GM21717 (cell line): ENCODE data around the gene POLRMT.

Experiments used
- ATAC-seq: cut with Tn5 transposase; IDR thresholded peaks from one replicate; pipeline ENCODE4 v1.9.1; 2021; ENCODE audit warnings: mild to moderate bottlenecking, moderate library complexity; ENCODE audit not compliant: unreplicated experiment

The POLRMT gene

DNA sequence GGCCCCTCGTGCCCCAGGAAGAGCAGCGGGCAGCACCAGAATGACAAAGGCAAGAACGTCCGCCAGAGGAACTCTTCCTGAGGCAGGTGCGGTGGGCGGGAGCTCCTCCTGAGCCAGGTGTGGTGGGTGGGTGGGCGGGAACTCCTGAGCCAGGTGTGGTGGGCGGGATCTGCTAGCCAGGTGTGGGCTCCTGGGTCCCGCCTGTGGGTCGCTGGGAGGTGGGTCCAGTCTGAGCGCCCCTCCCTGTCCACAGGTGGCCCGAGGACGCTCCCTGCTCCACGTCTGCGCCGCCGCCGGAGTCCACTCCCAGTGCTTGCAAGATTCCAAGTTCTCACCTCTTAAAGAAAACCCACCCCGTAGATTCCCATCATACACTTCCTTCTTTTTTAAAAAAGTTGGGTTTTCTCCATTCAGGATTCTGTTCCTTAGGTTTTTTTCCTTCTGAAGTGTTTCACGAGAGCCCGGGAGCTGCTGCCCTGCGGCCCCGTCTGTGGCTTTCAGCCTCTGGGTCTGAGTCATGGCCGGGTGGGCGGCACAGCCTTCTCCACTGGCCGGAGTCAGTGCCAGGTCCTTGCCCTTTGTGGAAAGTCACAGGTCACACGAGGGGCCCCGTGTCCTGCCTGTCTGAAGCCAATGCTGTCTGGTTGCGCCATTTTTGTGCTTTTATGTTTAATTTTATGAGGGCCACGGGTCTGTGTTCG lies 50.7 kb downstream of the POLRMT start:
- no peak for ATAC-seq

DNA sequence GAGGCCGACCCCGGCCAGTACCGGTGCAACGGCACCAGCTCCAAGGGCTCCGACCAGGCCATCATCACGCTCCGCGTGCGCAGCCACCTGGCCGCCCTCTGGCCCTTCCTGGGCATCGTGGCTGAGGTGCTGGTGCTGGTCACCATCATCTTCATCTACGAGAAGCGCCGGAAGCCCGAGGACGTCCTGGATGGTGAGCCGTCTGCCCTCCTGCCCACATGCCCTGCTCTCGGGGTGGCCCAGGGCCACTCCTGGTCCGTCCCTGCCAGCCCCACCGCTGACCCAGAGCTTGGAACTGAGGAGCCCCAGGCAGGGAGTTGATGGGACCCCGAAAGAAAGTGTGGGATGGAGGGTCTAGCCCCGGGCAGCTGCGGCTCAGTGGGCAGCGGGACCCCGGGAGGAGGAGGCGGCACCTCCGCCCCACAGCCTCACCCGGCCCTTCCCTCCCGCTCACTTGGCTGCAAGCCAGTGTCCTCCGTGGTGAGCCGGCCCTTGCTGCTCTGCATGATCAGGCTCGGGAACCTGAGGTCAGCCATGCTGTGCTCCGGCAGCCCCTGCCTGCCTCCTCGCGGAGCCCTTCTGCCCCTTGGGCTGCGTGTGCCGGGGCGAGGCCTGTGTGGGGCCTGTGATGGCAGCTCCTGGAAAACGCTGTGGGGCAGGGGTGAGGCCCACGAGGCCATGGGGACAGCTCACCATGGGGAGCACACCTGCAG lies 51.8 kb downstream of the POLRMT start:
- no peak for ATAC-seq

DNA sequence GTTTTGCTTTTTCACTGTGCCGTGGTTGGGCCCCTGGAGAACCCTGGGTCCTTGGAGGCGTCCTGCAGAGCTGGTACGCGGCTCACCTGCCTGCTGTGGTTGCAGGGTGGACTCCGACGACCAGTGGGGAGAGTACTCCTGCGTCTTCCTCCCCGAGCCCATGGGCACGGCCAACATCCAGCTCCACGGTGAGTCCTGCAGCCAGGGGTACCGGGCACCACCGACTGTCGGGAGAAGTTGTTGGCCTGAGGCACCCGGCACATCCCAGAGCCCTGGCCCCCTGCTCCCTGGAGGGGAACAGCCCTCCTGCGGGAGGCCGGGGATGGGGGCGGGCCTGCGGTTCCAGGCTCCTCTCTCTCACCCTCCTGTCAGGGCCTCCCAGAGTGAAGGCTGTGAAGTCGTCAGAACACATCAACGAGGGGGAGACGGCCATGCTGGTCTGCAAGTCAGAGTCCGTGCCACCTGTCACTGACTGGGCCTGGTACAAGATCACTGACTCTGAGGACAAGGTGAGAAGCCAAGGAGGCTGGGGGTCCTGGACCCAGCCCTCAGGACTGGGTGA lies 53.0 kb downstream of the POLRMT start:
- no peak for ATAC-seq

DNA sequence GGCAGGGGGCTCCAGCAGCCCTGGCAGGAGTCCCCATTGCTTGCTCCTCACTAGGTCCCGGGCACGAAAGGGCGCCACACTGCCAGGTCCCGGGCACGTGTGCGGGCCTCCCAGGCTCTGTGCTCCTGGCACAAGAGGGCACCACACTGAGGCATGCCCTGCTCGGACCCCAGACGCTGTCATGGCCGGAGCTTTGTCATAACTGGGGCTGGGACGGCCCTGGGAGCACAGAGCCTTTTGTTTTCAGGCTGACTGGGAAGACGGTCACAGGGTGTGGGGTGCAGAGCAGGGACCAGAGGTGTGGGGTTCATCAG lies 53.5 kb downstream of the POLRMT start:
- ATAC-seq = no peak

DNA sequence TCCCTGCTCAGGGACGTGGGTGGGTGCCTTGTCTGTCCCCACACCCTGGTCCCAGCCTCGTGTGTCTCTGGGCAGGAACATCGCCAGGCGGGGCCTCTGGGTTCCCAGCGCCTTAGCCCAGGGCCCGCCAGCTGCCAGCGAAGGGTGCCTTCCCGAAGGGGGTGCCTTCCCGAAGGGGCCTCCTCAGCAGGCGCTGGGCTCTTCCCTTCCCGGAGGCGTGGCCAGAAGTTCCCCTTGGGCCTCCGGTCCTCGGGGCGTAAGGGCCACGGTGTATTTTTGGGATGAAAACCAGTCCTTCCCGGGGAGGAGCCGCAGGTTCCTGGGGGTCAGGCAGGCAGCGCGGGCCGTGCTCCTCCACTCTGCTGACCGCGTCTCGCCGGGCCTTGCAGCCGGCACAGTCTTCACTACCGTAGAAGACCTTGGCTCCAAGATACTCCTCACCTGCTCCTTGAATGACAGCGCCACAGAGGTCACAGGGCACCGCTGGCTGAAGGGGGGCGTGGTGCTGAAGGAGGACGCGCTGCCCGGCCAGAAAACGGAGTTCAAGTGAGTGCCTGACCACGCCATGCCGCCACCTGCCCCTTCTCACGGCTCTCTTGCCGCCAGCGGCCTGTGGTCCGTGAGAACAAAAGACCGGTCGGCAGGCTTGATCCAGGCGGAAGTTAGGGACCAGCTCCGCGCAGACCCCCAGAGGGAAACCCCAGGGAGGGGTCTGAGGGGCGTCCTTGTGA lies 54.1 kb downstream of the POLRMT start:
- ATAC-seq = no peak

GRCh38 chr19:577439-578392 lies 55.6 kb downstream of the POLRMT start:
- no peak for ATAC-seq

- ATAC-seq = no peak
Observed at GRCh38 chr19:576768-577438, 56.4 kb downstream of the POLRMT start.

DNA sequence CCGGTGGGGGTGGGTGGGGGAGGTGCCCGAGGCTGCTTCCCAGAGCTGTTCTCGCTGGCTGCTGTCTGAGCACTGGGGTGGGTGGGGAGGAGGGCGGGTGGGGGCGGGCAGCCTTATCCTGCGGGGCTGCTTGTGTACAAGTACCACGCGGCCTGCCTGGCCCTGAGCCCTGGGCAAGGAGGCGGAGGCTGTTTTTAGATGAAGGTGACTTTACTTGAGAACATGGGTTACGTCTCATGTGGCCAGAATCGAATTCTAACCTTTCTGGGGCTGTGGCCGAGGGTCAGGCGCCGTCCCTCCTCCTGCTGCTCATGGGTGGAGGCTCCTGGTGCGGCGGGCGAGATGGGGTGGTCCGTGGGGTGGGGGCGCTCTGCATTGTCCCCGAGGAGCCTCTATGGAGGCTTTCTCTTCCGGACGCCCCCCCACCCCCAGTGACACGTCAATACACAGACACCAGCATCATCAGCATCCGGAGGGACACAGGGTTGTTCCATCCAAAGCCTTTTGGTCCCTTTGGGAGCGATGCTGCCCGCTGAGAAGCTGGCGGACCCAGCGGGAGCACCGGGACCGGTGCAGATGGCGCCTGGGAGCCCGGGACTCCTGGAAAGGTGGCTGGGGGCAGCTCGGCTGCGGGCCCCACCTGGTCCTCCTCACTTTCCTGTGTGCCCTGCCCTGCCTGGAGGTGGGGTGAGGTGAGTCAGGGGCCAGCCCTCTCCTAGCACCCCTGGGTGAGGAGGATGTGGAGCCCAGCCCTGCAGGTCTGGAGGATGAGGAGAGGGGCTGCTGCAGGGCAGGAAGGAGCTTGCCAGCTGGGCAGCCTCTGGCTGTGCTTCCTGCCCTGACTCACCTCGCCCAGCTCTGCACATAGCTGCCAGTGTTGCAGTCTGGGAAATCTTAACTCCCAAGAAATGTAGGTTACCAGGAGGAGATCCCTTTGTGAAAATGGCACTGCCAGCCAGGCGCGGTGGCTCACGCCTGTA lies 57.5 kb downstream of the POLRMT start:
- no peak for ATAC-seq

DNA sequence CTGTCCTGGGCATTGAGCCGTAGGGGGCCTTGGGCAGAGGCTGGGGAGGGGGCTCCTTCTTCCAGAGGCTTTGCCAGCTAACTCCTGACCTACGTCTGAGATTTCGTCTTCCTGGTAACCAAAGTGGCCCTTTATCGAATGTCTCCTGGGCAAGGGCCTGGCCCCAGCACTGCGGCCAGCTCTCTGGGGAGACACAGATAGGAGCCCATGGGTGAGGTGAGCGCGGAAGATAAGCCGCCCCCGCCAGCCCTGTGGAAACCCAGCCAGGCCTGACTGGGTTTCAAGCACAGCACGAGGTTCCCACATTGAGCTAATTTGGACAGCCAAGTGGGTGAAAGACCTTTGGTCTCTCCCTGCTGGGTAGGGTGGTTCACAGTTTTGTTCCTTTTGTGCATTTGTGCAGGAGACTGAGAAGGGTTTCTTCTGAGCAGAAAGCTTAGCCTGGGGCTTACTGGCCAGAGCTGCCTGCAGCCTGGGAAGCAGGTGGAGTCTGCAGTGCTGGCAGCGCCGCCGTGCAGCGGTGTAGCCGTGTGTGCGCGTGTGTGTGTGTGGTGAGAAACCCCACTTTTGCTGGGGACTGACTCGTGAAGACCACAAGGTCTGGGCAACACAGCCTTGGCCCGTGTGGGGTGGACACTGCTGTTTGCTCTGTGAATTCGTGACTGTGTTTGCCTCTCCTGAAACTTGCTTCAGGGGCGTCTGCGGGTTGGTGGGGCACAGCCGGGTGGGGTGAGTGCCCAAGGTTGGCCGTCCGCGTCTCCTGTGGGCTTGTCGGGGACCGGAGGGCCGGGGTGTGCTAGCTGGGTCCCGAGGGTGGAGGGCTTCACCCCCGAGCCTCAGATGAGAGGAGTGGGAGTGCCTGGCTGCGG lies 58.4 kb downstream of the POLRMT start:
- ATAC-seq = no peak

- ATAC-seq = no peak
Observed at GRCh38 chr19:573519-573825, 59.9 kb downstream of the POLRMT start.

GRCh38 chr19:572743-573518 lies 60.4 kb downstream of the POLRMT start:
- ATAC-seq = peak; percentile 25

GRCh38 chr19:572140-572742 lies 61.1 kb downstream of the POLRMT start, which contains the start of gene BSG:
Gene BSG, plus strand, starts transcription at chr19:572596. Its CDS starts 39 bp downstream, at chr19:572635.
- peak; percentile 51 for ATAC-seq

- ATAC-seq = no peak
Observed at GRCh38 chr19:571566-571974, 61.8 kb downstream of the POLRMT start.

GRCh38 chr19:570937-571565 lies 62.3 kb downstream of the POLRMT start:
- ATAC-seq = no peak

- no peak for ATAC-seq
Observed at GRCh38 chr19:570251-570686, 63.1 kb downstream of the POLRMT start.

GRCh38 chr19:567296-567900 lies 65.9 kb downstream of the POLRMT start:
- ATAC-seq = no peak
